Kidney (tissue), 14 donors: ENCODE data around the gene MAP4. TPM values are rescaled to one million over a fixed set of nuclear protein-coding genes. Genes with fewer than 3 reads are reported as not detected.

Experiments
- DNase-seq, 5 donors: peaks; one replicate each; pipeline ENCODE4 v3.0.0-alpha.2; 2013 to 2020
- FAIRE-seq: peaks from 2 replicates; lab custom pipeline; 2012; peaks lifted over from hg19 to GRCh38; lab: Jason Lieb, UNC
- H3K27ac ChIP-seq, 2 donors: one replicate each; pipeline ENCODE4 v1.7.0; 2013; ENCODE audit warnings: low read depth in 2 of 2, low read length in 2 of 2, inconsistent platforms in 1 of 2
- H3K27me3 ChIP-seq: one replicate; pipeline ENCODE4 v1.7.1; 2013; ENCODE audit warnings: low read length, inconsistent platforms; ENCODE audit not compliant: control insufficient read depth, insufficient read depth
- H3K36me3 ChIP-seq, 3 donors: one replicate each; pipeline versions ENCODE4 v1.7.0 to v1.7.1; 2013; ENCODE audit warnings: low read length in 3 of 3, control low read depth in 1 of 3, inconsistent platforms in 1 of 3; ENCODE audit not compliant: insufficient read depth in 3 of 3, control insufficient read depth in 2 of 3
- H3K4me1 ChIP-seq, 3 donors: one replicate each; pipeline versions ENCODE4 v1.7.0 to v1.7.1; 2013; ENCODE audit warnings: low read length in 3 of 3, inconsistent platforms in 1 of 3, low read depth in 1 of 3; ENCODE audit not compliant: control insufficient read depth in 2 of 3, insufficient read depth in 2 of 3
- H3K4me3 ChIP-seq, 3 donors: one replicate each; pipeline versions ENCODE4 v1.7.0 to v1.8.1; 2013; ENCODE audit warnings: low read length in 3 of 3, control low read depth in 1 of 3, inconsistent platforms in 1 of 3
- H3K9ac ChIP-seq, 3 donors: one replicate each; pipeline versions ENCODE4 v1.7.0 to v1.7.1; 2013; ENCODE audit warnings: low read length in 3 of 3, control low read depth in 1 of 3, inconsistent platforms in 1 of 3
- H3K9me3 ChIP-seq, 3 donors: one replicate each; pipeline versions ENCODE4 v1.7.0 to v1.7.1; 2013; ENCODE audit warnings: low read length in 3 of 3, control low read depth in 1 of 3, inconsistent platforms in 1 of 3; ENCODE audit not compliant: control insufficient read depth in 2 of 3, insufficient read depth in 1 of 3
- CTCF ChIP-seq: IDR thresholded peaks from 3 replicates; pipeline ENCODE4 v1.5.1; 2012; ENCODE audit warnings: mild to moderate bottlenecking, moderate library complexity, borderline replicate concordance; ENCODE audit not compliant: insufficient read depth; ENCODE audit errors: extremely low read depth
- intact Hi-C: fragments of 100-400 bp; cut with DNase I; formaldehyde crosslinking; loops from one replicate; pipeline ENCODE4 v1.11.1; 2022
- microRNA-seq: library from miRNA; unstranded; fragments of <30 nt; microRNA quantifications from one replicate; pipeline ENCODE4 v1.2.0, GENCODE V29; 2020
- polyA plus RNA-seq: library from polyadenylated mRNA; stranded (reverse); fragments of 350-450 nt; fragmentation: Illumina TruSeq; extraction: RNeasy Lipid Tissue Mini Kit (QIAGEN cat#74804); gene quantifications from one replicate; pipeline ENCODE4 v1.2.3, GENCODE V29; 2014; ENCODE audit warnings: low read depth, low replicate concordance; ENCODE audit not compliant: insufficient read depth
- total RNA-seq: library from RNA; stranded (reverse); fragmentation: NEBNext Ultra II Directional; extraction: Animal tissue kit (Norgen Biotek cat#: 25700); gene quantifications from one replicate; pipeline ENCODE4 v1.2.1, GENCODE V29; 2021
- donor health status: control.
- donor health status: control.
- donor health status: control.
- donor health status: control.
- donor health status: control.
- donor health status: DM: yes; HTN: yes; CAD: no.
- donor health status: Normal renal cell carcinoma (clear cell type).

Gene MAP4
- total and polyA plus RNA-seq, 2 donors from 2014 or later = 69.6 to 239 TPM

- Histone ChIP-seq H3K27me3 (no peaks in the 10 kb centered on the region), H3K27ac (no peak overlapping the region), H3K9me3 (no peaks in the 10 kb centered on the region), H3K4me1 (peaks cover 0 to 6% (median 4%) of the 10 kb centered on the region in 3 donors), H3K4me3 (no peak overlapping the region), H3K36me3 (no peaks in the 10 kb centered on the region), H3K9ac (no peak overlapping the region)
- no peak for DNase-seq
- intact Hi-C loops = no loop called here
- TF ChIP-seq CTCF = no peak
- FAIRE-seq = no peak
These were observed 211.6 kb downstream of the MAP4 start for GRCh38 chr3:47804577-47804976.

- no peaks in the 10 kb centered on the region for H3K27me3 ChIP-seq
- DNase-seq = no peak
- peak overlapping the region; percentile 67 to 84 (median 68) for H3K4me3 ChIP-seq
- peak overlapping the region; percentile 92 to 95 for H3K27ac ChIP-seq
- no peak for FAIRE-seq
- no peaks in the 10 kb centered on the region for H3K36me3 ChIP-seq
- H3K9me3 ChIP-seq = no peaks in the 10 kb centered on the region
- H3K4me1 ChIP-seq = peaks cover 0 to 6% (median 4%) of the 10 kb centered on the region in 3 donors
- intact Hi-C loops = no loop called here
- peak overlapping the region; percentile 75 to 83 (median 78) for H3K9ac ChIP-seq
- TF ChIP-seq CTCF = no peak
These were observed 212.7 kb downstream of the MAP4 start for GRCh38 chr3:47803480-47804025.

GRCh38 chr3:47802734-47803479, 213.3 kb downstream of the MAP4 start, which contains the start of gene DHX30:
Gene DHX30 (plus strand): TSS chr3:47803138. CDS start chr3:47810684, 7,546 bp downstream.
- Histone ChIP-seq H3K27ac (peak within 1 kb of the TSS; percentile 92 to 95), H3K27me3 (no peaks in the 10 kb centered on the region), H3K36me3 (no peaks in the 10 kb centered on the region), H3K4me1 (peaks cover 0 to 6% (median 4%) of the 10 kb centered on the region in 3 donors), H3K4me3 (peak within 1 kb of the TSS; percentile 67 to 91 (median 87)), H3K9ac (peak within 1 kb of the TSS; percentile 75 to 89 (median 83)), H3K9me3 (no peaks in the 10 kb centered on the region)
- TF ChIP-seq CTCF = no peak
- peak; percentile 92 to 96 (median 94) for DNase-seq
- intact Hi-C loops = no loop called here
- FAIRE-seq = no peak

Small RNA genes lying within 50 kb of the gene (microRNA-seq; reads per million reads assigned to microRNA genes)
- gene MIR1226 = 12.5 reads per million, percentile 24 among the genes with 10 or more reads in this experiment

Other genes starting within 250 kb of the MAP4 start
- gene SMARCC1, start 234.5 kb downstream of the MAP4 start, total RNA-seq = 80.4 TPM
- gene SMARCC1, start 234.5 kb downstream of the MAP4 start, polyA plus RNA-seq = 11.6 TPM
- 59.7 TPM for gene DHX30, start 213.3 kb downstream of the MAP4 start, total RNA-seq
- gene DHX30, start 213.3 kb downstream of the MAP4 start, polyA plus RNA-seq = 37.8 TPM
- 0.88 TPM for gene CDC25A, start 172.0 kb upstream of the MAP4 start, total RNA-seq
- gene CDC25A, start 172.0 kb upstream of the MAP4 start, polyA plus RNA-seq = 1.6 TPM
- gene CAMP, start 207.1 kb upstream of the MAP4 start, total RNA-seq = not detected
- not detected for gene CAMP, start 207.1 kb upstream of the MAP4 start, polyA plus RNA-seq
- gene ZNF589, start 224.7 kb upstream of the MAP4 start, total RNA-seq = 13.3 TPM
- gene ZNF589, start 224.7 kb upstream of the MAP4 start, polyA plus RNA-seq = 6.5 TPM